ENCODE measurements around the gene SPOCK3.

GRCh38 chr4:167035390-167035789 is 198.9 kb downstream of the SPOCK3 start:
- TF ChIP-seq CTCF (conservative IDR thresholded peaks at IDR 0.05; ENCODE audit: low read length) (no peak), EZH2phosphoT487 (IDR thresholded peaks at IDR 0.05; ENCODE audit: borderline replicate concordance, low read depth, low read length) (no peak)
